Measurements from ENCODE around the gene CAPNS1.
A peak's percentile ranks its signal among the peaks of the same experiment; 100 is the strongest.
"Not testable (repeated sequence)": the region's sequence is repeated elsewhere in the genome, so short reads cannot be mapped to it uniquely, and the experiment has no call there.

Gene CAPNS1

GRCh38 chr19:36114721-36115452, 25.0 kb upstream of the CAPNS1 start, which contains the start of gene POLR2I:
Gene POLR2I (minus strand): TSS chr19:36114875. CDS start chr19:36114856, 19 bp downstream.
- DNase-seq (ENCODE audit: low read depth), result peak; percentile 96

- peak; percentile 85 for DNase-seq (ENCODE audit: low read depth)
Observed at GRCh38 chr19:36115453-36116343, 24.2 kb upstream of the CAPNS1 start, which contains the start of gene TBCB. Gene TBCB (plus strand): TSS chr19:36115468. CDS start chr19:36115561, 93 bp downstream.

- no peak for DNase-seq (ENCODE audit: low read depth)
Observed at GRCh38 chr19:36116344-36116637, 23.6 kb upstream of the CAPNS1 start.

- DNase-seq (ENCODE audit: low read depth), result no peak
Observed at GRCh38 chr19:36120092-36120983, 19.5 kb upstream of the CAPNS1 start.

- no peak for DNase-seq (ENCODE audit: low read depth)
Observed at GRCh38 chr19:36120984-36121358, 18.9 kb upstream of the CAPNS1 start.

GRCh38 chr19:36121486-36122124, 18.3 kb upstream of the CAPNS1 start:
- DNase-seq (ENCODE audit: low read depth), result no peak

- no peak for DNase-seq (ENCODE audit: low read depth)
Observed at GRCh38 chr19:36125557-36125956, 14.3 kb upstream of the CAPNS1 start.

GRCh38 chr19:36128392-36128736, 11.5 kb upstream of the CAPNS1 start:
- no peak for DNase-seq (ENCODE audit: low read depth)

GRCh38 chr19:36131221-36131620, 8.6 kb upstream of the CAPNS1 start:
- not testable (repeated sequence) for DNase-seq (ENCODE audit: low read depth)

- not testable (repeated sequence) for DNase-seq (ENCODE audit: low read depth)
Observed at GRCh38 chr19:36134867-36135266, 5.0 kb upstream of the CAPNS1 start.

GRCh38 chr19:36136964-36137686, 2.7 kb upstream of the CAPNS1 start:
- DNase-seq (ENCODE audit: low read depth), result no peak

GRCh38 chr19:36139120-36139472, 770 bp upstream of the CAPNS1 start:
- no peak for DNase-seq (ENCODE audit: low read depth)

- peak; percentile 19 for DNase-seq (ENCODE audit: low read depth)
Observed at GRCh38 chr19:36140304-36141038, 605 bp downstream of the CAPNS1 start.

- peak; percentile 86 for DNase-seq (ENCODE audit: low read depth)
Observed at GRCh38 chr19:36141039-36141927, 1.4 kb downstream of the CAPNS1 start.

GRCh38 chr19:36142046-36142445, 2.2 kb downstream of the CAPNS1 start:
- DNase-seq (ENCODE audit: low read depth), result no peak

GRCh38 chr19:36142496-36142895, 2.6 kb downstream of the CAPNS1 start:
- no peak for DNase-seq (ENCODE audit: low read depth)

- DNase-seq (ENCODE audit: low read depth), result no peak
Observed at GRCh38 chr19:36144624-36145023, 4.8 kb downstream of the CAPNS1 start.

- DNase-seq (ENCODE audit: low read depth), result no peak
Observed at GRCh38 chr19:36149673-36150406, 10.0 kb downstream of the CAPNS1 start.

- no peak for DNase-seq (ENCODE audit: low read depth)
Observed at GRCh38 chr19:36150586-36150985, 10.7 kb downstream of the CAPNS1 start.
